ENCODE data around the gene MAMDC4.
"Not testable (repeated sequence)": the region's sequence is repeated elsewhere in the genome, so short reads cannot be mapped to it uniquely, and the experiment has no call there.

The MAMDC4 gene

GRCh38 chr9:136862849-136863622, 10.9 kb downstream of the MAMDC4 start:
- DNase-seq: no peak

GRCh38 chr9:136863623-136864273, 11.6 kb downstream of the MAMDC4 start:
- DNase-seq: no peak

DNA sequence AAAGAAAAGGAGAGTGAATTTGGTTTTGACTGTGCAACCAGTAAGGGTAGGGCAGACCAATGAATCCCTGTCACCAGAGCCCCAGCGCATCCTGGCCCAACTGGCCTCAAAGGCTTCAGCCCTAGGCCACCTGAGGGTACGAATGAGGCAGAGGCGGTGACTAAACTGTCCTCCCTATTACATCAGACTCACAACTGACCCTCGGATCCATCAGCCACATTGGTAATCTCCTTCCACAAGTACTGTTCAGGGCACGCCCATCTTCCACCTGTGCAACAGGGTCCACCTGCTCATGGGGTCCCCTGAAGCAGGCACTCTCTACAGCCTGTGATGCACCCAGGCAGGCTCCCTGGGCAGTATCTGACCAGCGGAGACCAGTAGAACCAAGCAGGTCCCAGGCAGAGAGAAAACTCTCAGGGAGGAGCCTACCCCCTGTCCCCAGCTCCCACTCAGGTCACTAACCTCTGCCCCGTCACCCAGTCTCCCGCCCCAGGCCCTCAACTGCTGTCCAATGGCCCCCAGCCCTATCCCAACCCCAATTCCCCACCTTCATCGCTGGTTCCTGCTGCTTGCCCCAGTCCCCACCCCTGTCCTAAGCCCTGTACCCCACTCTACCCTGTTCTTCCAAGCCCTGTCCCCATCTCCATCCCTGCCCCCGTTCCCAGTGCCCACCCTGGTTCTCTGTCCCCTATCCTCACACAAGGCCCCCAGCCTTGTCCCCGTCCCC, 13.1 kb downstream of the MAMDC4 start:
- DNase-seq: no peak

GRCh38 chr9:136865768-136866103, 13.6 kb downstream of the MAMDC4 start:
- no peak for DNase-seq

- DNase-seq: not testable (repeated sequence)
Observed at GRCh38 chr9:136866898-136867421, 14.8 kb downstream of the MAMDC4 start.

DNA sequence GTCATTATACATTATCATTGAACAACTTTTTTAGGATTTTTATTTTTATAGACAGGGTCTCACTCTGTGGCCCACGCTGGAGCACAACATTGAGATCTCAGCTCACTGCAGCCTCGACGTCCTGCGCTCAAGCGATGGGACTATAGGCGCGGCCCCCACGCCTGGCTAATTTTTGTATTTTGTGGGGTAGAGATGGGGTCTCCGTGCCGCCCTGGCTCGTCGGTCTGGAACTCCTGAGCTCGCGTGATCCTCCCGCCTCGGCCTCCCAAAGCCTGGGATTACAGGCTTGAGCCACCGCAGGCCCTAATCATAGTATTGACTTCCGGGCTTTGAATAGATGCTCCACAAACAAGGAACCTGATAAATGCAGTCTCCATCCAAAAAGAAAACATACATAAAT, 15.3 kb downstream of the MAMDC4 start:
- DNase-seq: no peak

DNA sequence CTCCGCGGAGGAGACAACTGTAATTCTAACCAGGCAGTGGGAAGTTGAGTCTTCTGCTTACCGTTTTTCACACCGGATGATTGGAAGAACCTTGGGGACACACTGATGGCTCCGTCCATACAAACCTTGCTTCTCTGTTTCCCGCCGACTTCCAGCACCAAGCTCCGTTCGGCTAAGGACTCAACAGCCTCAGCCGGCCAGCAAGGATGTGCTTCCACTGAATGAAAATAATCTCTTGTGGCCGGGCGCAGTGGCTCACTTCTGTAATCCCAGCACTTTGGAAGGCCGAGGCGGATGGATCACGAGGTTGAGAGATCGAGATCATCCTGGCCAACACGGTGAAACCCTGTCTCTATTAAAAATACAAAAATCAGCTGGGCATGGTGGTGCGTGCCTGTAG, 15.8 kb downstream of the MAMDC4 start:
- no peak for DNase-seq

DNA sequence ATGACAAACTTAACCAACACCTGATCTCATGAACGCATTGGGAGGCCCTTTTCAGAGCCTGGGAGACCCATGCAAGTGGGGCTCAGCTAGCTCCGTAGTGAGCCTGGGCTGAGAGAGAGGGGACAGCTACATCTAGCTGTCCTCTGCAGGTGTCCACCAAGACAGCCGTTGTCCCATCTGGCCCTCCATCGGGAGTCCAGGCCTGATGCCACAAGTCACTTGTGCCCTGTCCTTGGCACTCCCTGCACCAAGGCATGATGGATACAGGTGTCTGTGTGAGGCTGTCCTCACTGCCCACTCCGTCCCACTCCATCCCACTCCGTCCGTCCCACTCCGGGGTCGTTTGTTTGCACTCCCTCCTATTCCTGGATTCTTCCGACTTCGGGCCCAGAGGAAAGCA, 16.5 kb downstream of the MAMDC4 start:
- no peak for DNase-seq

DNA sequence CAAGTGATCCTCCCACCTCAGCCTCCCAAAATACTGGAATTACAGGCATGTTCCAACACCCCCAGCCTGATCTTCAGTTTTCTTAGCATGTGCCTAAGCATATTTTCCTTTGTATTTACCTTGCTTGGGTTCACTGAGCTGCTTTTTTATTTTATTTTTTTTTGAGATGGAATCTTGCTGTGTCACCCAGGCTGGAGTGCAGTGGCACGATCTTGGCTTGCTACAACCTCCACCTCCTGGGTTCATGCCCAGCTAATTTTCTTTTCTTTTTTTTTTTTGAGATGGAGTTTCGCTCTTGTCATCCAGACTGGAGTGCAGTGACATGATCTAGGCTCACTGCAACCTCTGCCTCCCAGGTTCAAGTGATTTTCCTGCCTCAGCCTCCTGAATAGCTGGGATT, 17.5 kb downstream of the MAMDC4 start:
- not testable (repeated sequence) for DNase-seq

- no peak for DNase-seq
Observed at GRCh38 chr9:136875155-136875554, 23.0 kb downstream of the MAMDC4 start.

GRCh38 chr9:136876476-136876875, 24.3 kb downstream of the MAMDC4 start:
- DNase-seq: no peak

- no peak for DNase-seq
Observed at GRCh38 chr9:136880651-136881050, 28.5 kb downstream of the MAMDC4 start.

DNA sequence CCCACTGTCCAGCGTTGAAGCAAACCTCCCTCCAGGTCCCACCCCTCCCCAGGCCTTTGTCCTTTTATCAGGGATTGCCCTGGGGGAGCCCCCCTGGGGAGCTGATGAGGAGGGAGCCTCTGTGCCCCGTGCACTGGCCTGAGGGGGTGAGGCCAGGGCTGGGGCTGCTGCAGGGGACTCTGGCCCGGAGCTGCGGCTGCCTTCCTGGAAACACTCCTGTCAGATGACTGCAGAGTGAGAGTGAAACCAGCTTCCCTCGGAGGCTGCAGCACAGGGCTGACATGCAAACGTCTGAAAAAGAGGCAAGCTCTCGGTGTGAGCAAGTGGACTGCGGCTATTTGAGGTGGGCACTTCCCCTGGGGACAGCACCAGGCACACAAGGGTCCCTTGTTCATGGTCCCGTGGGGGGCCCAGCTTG, 29.6 kb downstream of the MAMDC4 start:
- no peak for DNase-seq

- peak; percentile 50 for DNase-seq
Observed at GRCh38 chr9:136882109-136882946, 30.2 kb downstream of the MAMDC4 start.

DNA sequence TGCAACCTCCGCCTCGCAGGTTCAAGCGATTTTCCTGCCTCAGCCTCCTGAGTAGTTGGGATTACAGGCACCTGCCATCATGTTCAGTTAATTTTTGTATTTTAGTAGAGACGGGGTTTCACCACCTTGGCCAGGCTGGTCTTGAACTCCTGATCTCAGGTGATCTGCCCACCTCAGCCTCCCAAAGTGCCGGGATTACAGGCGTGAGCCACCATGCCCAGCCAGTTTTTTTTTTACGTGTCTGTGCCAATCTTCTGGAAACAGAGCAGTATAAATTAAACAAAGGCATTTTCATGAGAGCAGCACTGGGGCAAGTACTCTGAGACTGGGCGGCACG, 30.8 kb downstream of the MAMDC4 start:
- DNase-seq: not testable (repeated sequence)

DNA sequence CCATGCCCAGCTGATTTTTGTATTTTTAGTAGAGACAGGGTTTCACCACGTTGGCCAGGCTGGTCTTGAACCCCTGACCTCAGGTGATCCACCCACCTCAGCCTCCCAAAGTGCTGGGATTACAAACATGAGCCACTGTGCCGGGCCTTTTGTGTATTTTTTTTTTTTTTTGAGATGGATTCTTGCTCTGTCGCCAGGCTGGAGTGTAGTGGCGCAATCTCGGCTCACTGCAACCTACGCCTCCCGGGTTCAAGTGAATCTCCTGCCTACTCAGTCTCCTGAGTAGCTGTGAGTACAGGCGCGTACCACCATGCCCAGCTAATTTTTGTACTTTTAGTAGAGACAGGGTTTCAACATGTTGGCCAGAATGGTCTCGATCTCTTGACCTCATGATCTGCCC, 31.5 kb downstream of the MAMDC4 start:
- DNase-seq: not testable (repeated sequence)

DNA sequence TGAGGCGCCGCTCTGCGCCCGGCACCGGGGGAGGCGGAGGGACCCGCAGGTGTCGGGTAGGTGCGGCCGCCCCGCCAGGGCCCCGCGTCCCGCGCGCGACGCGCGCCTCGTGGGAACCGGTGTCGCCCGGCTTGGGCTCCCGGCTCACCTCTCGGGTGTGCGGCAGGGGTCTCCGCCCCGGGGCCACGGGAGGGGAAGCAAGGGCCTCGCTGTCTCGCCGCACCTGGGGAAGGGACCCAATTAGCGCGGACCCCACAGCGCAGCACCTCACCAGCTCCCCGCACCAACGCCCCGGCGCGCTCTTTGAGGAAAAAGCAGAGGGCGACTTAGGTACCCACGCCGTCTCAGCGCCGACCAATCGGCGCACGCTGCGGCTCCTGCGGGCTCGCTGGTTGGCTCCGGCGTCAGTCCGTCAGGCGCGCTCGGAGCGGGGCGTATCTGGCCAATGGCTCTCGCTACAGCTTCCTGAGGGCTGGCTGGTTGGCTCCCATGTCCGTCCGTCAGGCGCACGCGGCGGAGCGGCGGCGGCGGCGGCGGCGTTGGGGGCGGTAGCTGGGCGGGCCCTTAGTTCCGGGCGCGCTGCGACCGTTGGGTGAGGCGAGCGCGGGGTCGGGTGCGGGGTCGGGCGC, 33.9 kb downstream of the MAMDC4 start, which contains the start of gene TRAF2:
TSS of gene TRAF2 (plus strand) at position 567 of the 629 bp plus-strand sequence. CDS start 12,225 bp downstream, outside the sequence.
- peak; percentile 99 for DNase-seq

GRCh38 chr9:136886610-136887597, 34.8 kb downstream of the MAMDC4 start:
- DNase-seq: no peak

DNA sequence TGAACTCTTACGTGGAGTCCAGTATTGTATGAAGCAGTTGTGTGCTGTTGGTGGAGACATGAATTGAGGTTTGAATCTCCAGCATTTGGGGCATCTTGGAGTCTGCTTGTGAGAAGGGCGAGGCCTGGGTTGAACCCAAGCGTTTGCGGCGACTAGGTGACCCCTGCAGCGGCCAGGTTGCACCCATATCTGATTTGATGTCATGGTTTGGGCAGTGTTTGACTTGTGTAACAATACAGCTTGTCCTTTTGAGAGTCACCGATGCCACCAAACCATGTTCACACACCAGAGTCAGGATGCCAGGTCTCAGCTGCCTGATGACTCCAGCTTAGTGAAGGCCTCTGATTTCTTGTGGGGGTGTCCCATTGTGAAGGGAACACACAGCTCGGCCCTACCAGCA, 36.3 kb downstream of the MAMDC4 start:
- DNase-seq: no peak

DNA sequence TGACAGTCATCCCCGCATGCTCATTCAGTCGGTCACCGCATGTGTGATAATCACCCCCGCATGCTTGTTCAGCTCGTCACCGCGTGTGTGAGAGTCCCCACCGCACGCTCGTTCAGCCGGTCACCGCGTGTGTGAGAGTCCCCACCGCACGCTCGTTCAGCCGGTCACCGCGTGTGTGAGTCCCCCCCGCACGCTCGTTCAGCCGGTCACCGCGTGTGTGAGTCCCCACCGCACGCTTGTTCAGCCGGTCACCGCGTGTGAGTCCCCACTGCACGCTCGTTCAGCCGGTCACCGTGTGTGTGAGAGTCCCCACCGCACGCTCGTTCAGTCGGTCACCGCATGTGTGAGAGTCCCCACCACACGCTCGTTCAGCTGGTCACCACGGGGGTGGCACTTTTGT, 37.7 kb downstream of the MAMDC4 start:
- no peak for DNase-seq

DNA sequence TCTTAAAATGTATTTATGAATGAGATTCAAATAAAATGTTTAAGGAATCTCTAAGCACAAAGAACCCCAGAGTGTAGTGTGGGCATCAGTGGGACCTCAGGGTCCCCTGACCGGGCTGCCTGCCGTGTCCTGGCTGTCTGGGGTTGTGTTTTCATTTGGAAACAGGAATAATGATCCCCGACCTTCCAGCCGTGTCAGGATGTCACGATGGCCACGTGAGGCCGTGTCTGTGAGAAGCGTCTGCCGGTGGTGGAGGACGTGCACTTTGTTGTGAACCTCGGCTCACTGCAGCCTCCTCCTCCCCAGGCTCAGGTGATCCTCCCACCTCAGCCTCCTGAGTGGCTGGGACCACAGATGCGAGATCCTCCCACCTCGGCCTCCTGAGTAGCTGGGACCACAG, 38.5 kb downstream of the MAMDC4 start:
- no peak for DNase-seq

Measured in fibroblast of skin of abdomen (primary cell).